ENCODE results near the gene IFNB1.

IFNB1 gene

GRCh38 chr9:21086538-21086937 lies 8.8 kb upstream of the IFNB1 start:
- no peak overlapping the region for H3K27ac ChIP-seq
- H3K9ac ChIP-seq: no peak overlapping the region
- no peaks in the 10 kb centered on the region for H3K27me3 ChIP-seq (ENCODE audit: insufficient read depth, low read depth)
- no peaks in the 10 kb centered on the region for H3K4me1 ChIP-seq (ENCODE audit: low read depth, poor library complexity, severe bottlenecking)
- no peaks in the 10 kb centered on the region for H3K79me2 ChIP-seq (ENCODE audit: insufficient read depth, low read depth)
- no peaks in the 10 kb centered on the region for H4K20me1 ChIP-seq (ENCODE audit: insufficient read depth)
- TF ChIP-seq CTCF (conservative IDR thresholded peaks at IDR 0.05; ENCODE audit: low read depth, low read length): no peak
- H3K4me3 ChIP-seq (IDR thresholded peaks at IDR 0.05; ENCODE audit: insufficient read depth, low read depth, low read length): no peak overlapping the region
- H3K4me2 ChIP-seq: no peak overlapping the region
- no peaks in the 10 kb centered on the region for H3K36me3 ChIP-seq (ENCODE audit: insufficient read depth)
- no peak overlapping the region for H2AFZ ChIP-seq (ENCODE audit: low read depth)

DNA sequence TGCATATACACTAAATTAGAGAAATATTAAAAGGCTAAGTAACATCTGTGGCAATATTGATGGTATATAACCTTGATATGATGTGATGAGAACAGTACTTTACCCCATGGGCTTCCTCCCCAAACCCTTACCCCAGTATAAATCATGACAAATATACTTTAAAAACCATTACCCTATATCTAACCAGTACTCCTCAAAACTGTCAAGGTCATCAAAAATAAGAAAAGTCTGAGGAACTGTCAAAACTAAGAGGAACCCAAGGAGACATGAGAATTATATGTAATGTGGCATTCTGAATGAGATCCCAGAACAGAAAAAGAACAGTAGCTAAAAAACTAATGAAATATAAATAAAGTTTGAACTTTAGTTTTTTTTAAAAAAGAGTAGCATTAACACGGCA lies 7.3 kb upstream of the IFNB1 start:
- Histone ChIP-seq H3K9ac (no peak overlapping the region), H3K4me3 (IDR thresholded peaks at IDR 0.05; ENCODE audit: insufficient read depth, low read depth, low read length) (no peak overlapping the region), H4K20me1 (ENCODE audit: insufficient read depth) (no peaks in the 10 kb centered on the region), H2AFZ (ENCODE audit: low read depth) (no peak overlapping the region), H3K4me1 (ENCODE audit: low read depth, poor library complexity, severe bottlenecking) (no peaks in the 10 kb centered on the region), H3K36me3 (ENCODE audit: insufficient read depth) (no peaks in the 10 kb centered on the region), H3K79me2 (ENCODE audit: insufficient read depth, low read depth) (no peaks in the 10 kb centered on the region), H3K27me3 (ENCODE audit: insufficient read depth, low read depth) (no peaks in the 10 kb centered on the region), H3K4me2 (no peak overlapping the region), H3K27ac (no peak overlapping the region)
- TF ChIP-seq CTCF (conservative IDR thresholded peaks at IDR 0.05; ENCODE audit: low read depth, low read length): no peak

DNA sequence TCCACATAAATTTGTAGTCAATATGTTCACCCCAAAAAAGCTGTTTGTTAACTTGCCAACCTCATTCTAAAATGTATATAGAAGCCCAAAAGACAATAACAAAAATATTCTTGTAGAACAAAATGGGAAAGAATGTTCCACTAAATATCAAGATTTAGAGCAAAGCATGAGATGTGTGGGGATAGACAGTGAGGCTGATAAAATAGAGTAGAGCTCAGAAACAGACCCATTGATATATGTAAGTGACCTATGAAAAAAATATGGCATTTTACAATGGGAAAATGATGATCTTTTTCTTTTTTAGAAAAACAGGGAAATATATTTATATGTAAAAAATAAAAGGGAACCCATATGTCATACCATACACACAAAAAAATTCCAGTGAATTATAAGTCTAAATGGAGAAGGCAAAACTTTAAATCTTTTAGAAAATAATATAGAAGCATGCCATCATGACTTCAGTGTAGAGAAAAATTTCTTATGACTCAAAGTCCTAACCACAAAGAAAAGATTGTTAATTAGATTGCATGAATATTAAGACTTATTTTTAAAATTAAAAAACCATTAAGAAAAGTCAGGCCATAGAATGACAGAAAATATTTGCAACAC lies 6.6 kb upstream of the IFNB1 start:
- H3K27ac ChIP-seq: no peak overlapping the region
- H3K36me3 ChIP-seq (ENCODE audit: insufficient read depth): no peaks in the 10 kb centered on the region
- no peak overlapping the region for H2AFZ ChIP-seq (ENCODE audit: low read depth)
- H3K4me3 ChIP-seq (IDR thresholded peaks at IDR 0.05; ENCODE audit: insufficient read depth, low read depth, low read length): no peak overlapping the region
- H3K79me2 ChIP-seq (ENCODE audit: insufficient read depth, low read depth): no peaks in the 10 kb centered on the region
- no peak for TF ChIP-seq CTCF (conservative IDR thresholded peaks at IDR 0.05; ENCODE audit: low read depth, low read length)
- no peak overlapping the region for H3K4me2 ChIP-seq
- H4K20me1 ChIP-seq (ENCODE audit: insufficient read depth): no peaks in the 10 kb centered on the region
- H3K4me1 ChIP-seq (ENCODE audit: low read depth, poor library complexity, severe bottlenecking): no peaks in the 10 kb centered on the region
- H3K27me3 ChIP-seq (ENCODE audit: insufficient read depth, low read depth): no peaks in the 10 kb centered on the region
- no peak overlapping the region for H3K9ac ChIP-seq

DNA sequence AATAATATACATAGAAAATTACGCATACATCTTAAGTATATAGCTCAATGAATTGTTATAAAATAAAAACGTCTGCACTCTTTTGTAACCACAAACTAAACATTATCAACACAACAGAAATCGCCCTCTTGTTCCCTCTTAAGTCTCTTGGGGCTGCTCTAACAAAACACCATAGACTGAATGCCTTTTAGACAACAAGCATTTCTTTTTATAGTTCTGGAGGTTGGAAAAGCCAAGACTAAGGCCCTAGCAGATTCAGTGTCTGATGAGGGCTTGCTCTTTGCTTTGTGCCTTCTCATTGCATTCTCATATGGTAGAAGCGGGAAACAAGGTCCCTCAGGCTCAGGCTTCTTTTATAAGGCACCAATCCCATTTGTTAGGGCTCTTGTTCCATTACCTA lies 4.9 kb upstream of the IFNB1 start:
- H3K79me2 ChIP-seq (ENCODE audit: insufficient read depth, low read depth): no peaks in the 10 kb centered on the region
- H3K4me2 ChIP-seq: no peak overlapping the region
- no peaks in the 10 kb centered on the region for H3K27me3 ChIP-seq (ENCODE audit: insufficient read depth, low read depth)
- no peaks in the 10 kb centered on the region for H3K36me3 ChIP-seq (ENCODE audit: insufficient read depth)
- no peak overlapping the region for H3K27ac ChIP-seq
- no peak overlapping the region for H2AFZ ChIP-seq (ENCODE audit: low read depth)
- H3K4me1 ChIP-seq (ENCODE audit: low read depth, poor library complexity, severe bottlenecking): no peaks in the 10 kb centered on the region
- no peaks in the 10 kb centered on the region for H4K20me1 ChIP-seq (ENCODE audit: insufficient read depth)
- no peak overlapping the region for H3K9ac ChIP-seq
- no peak for TF ChIP-seq CTCF (conservative IDR thresholded peaks at IDR 0.05; ENCODE audit: low read depth, low read length)
- H3K4me3 ChIP-seq (IDR thresholded peaks at IDR 0.05; ENCODE audit: insufficient read depth, low read depth, low read length): no peak overlapping the region

All from KMS-11 (cell line).